RCC 7860 (cell line): ENCODE measurements around the gene LARGE1.
"Not testable (repeated sequence)": the region's sequence is repeated elsewhere in the genome, so short reads cannot be mapped to it uniquely, and the experiment has no call there.

Experiments
- DNase-seq: peaks from one replicate; pipeline ENCODE4 v3.0.0-alpha.2; 2015; ENCODE audit warnings: low spot score
- FAIRE-seq: peaks from 2 replicates; lab custom pipeline; 2012; peaks lifted over from hg19 to GRCh38; lab: Jason Lieb, UNC

The LARGE1 gene

DNA sequence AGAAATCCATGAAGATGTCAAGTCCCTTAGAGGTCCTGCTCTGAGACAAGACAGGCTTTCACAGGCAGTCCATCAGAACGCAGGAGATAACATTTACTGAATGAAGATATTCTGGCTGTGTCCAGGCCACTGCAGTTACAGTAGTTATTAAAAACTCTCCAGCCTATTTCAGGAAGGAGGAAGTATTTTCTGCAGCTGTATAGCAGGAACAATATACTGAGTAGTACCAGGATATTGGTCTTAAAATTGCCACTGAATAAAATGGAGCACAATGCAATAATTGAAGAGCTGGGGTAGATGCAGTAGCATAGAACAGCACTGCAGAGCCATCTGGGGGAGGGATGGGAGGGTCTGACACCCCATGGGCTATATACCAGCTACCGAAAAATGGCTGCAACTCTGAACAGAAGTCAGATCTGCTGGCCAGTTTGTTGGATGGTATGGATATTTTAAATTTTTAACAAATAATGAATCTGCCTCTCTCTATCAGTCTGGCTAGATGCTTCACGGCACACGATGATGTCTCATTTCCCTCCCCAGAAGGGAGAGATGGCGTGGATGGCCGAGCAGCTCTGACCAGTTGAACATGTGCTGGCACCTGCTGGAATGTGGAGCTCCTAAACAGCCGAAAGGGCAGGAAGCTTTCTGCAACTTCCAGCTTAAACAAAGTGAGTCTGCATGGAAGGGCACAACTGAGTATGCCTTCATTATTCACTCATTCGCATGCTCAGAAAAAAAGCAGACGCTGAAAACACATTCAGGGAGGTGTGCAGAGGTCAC lies 520.0 kb downstream of the LARGE1 start:
- FAIRE-seq = peak; percentile 32
- peak; percentile 56 for DNase-seq

DNA sequence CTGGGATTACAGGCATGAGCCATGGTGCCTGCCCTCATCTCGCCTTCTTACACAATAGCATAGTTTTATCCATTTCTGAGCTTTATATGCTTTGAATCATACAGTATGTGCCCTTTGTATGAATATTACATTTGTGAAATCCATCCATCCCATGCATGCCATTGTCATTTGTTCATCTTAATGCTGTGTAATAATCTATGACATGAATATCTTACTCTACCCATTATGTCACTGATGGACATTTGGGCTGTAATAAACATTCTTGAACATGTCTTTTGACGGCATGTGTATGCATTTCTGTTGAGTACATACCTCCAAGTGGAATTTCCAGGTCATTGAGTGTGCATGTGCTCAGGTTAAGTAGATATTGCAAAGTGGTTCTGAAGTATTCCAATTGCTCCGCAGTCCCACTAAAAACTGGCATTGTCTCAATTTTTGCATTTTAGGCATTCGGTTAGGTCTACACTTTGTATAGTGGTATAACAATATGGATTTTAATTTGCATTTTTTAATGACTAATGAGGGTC lies 522.8 kb downstream of the LARGE1 start:
- FAIRE-seq = no peak
- no peak for DNase-seq

- FAIRE-seq (no peak), DNase-seq (no peak)
Measured at GRCh38 chr22:33393432-33393831, 526.8 kb downstream of the LARGE1 start.

DNA sequence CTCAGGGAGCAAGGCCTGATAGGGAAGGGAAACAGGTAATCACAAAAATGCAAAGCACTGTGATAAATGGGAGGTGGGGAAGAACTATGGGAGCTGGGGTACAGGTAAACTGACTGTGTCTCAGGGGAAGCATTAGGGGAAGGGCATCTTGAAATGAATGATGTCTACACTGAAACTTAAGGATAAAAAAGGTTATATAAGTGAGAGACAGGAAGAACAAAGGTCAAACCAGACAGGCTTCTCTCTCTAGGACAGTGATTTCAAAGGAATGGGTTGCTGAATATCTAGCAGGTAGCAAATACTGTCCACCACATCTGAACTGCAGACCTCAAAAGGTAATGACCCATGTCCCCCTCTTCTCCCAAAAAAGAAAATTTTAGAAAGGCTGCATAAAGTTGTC lies 529.0 kb downstream of the LARGE1 start:
- DNase-seq (no peak), FAIRE-seq (no peak)

DNA sequence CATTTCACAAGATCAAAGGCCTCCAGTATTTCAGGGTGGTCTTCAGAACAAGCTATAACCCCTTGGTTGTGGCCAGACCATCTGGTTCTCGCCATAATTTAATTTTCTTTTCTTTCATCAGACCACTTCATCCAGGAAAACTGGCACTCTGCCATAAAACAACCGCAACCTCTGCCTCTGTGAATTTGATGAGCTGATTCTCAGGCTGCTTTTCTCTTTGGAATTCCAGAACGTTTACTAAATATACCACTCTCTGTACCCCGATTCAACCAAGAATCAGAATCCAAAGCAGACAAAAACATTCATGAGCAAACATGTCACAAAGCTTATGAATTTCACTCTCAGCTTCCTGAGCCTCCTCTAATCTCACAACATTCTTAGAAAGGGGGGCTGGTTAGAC lies 530.3 kb downstream of the LARGE1 start:
- FAIRE-seq = no peak
- no peak for DNase-seq

DNA sequence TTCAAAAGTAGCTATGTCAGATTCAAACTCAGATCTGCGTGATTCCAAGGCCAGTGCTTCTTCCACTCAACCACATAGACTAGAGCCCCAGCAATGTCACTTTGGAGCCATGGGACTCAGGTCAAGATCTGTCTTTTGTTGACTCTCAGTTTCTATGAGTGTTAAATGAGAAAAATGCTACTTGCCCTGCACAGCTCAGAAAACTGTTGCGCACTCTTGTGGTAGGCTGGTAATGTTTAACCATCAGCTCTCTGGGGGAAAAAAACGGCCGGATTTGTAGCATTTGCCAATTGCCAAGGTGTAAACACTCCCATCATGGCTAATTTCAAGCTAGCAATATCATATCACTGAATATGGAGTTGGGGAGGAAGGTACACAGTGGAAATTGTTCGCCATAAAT lies 534.0 kb downstream of the LARGE1 start:
- DNase-seq (no peak), FAIRE-seq (no peak)

- FAIRE-seq (no peak), DNase-seq (no peak)
Measured at GRCh38 chr22:33385611-33386010, 534.7 kb downstream of the LARGE1 start.

GRCh38 chr22:33382436-33382835 lies 537.8 kb downstream of the LARGE1 start:
- FAIRE-seq (no peak), DNase-seq (no peak)

- DNase-seq (no peak), FAIRE-seq (no peak)
Measured at GRCh38 chr22:33381531-33382406, 538.5 kb downstream of the LARGE1 start.

- DNase-seq (peak; percentile 92), FAIRE-seq (peak; percentile 97)
Measured at GRCh38 chr22:33380789-33381530, 539.3 kb downstream of the LARGE1 start.

- no peak for DNase-seq
Measured at GRCh38 chr22:33379836-33380235, 540.4 kb downstream of the LARGE1 start.

GRCh38 chr22:33372875-33373274 lies 547.4 kb downstream of the LARGE1 start:
- FAIRE-seq (no peak), DNase-seq (no peak)

More at GRCh38 chr22:33379836-33380235, 540.4 kb downstream of the LARGE1 start:
- FAIRE-seq = no peak

DNA sequence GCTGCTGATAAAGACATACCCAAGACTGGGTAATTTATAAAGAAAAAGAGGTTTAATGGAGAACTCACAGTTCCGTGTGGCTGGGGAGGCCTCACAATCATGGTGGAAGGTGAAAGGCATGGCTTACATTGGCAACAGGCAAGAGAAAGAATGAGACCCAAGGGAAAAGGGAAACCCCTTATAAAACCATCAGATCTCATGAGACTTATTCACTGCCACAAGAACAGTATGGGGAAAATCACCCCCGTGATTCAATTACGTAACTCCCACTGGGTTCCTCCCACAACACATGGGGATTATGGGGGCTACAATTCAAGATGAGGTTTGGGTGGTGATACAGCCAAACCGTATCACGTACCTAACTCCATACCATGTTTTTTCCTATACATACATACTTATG lies 557.0 kb downstream of the LARGE1 start:
- FAIRE-seq, DNase-seq: not testable (repeated sequence)

DNA sequence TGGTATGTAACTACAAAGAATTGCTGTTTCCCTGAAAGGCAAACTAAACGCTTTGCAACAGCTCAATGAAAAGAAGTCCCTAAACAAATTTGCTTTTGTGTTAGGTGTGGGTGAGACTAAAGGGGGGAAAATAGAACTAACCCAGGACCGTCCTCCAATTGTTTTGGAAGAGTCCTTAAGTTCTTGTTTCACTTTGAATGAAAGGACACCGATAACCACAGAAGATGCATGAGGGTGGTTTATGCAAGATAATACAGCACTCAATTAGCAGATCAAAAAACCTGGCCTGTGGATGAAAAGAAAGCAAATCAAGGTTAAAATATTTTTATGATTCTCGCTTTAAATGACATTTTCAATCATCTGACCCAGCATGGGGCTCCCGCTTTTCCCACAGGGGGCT lies 557.6 kb downstream of the LARGE1 start:
- no peak for FAIRE-seq
- DNase-seq = no peak

DNA sequence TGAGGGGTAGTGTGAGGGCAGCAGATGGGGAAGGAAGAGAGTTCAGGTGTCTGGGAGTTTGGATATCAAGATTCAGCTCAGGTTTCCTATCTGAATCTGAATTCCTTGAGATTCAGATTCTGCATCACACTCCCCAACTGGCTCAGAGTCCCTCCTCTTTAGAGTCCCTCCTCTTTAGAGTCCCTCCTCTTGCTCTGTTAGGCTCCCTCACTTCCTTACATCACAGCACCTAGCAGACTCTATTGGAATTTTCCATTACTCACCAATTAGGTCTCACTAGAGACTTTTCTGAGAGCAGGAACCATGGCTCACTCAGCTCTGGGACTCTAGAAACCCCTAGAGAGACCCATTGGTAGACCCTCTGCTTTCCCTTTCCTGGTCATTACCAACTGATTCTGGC lies 558.7 kb downstream of the LARGE1 start:
- no peak for FAIRE-seq

GRCh38 chr22:33357981-33358399 lies 562.3 kb downstream of the LARGE1 start:
- no peak for FAIRE-seq
- no peak for DNase-seq

More for the DNA sequence above, 558.7 kb downstream of the LARGE1 start:
- no peak for DNase-seq

GRCh38 chr22:33354928-33355327 lies 565.3 kb downstream of the LARGE1 start:
- FAIRE-seq (no peak), DNase-seq (no peak)

DNA sequence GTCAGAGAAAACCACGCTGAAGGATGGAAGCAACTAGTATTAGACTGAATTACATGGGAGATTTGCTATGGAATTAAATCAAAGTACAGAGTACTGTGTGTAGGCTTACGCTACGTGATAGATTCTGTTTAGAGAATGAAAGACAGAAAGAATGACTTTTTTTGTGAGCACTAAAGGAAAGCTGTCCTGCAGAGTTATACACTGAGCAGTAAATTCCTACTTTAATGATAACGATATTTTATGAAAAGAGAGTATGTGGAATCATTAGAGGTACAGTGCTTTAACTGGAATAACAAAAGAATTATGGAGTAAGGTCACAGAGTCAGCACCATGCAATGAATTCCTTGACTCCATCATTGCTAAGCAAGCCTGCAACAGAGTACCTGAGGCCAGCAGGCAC lies 566.8 kb downstream of the LARGE1 start:
- no peak for DNase-seq
- no peak for FAIRE-seq

DNA sequence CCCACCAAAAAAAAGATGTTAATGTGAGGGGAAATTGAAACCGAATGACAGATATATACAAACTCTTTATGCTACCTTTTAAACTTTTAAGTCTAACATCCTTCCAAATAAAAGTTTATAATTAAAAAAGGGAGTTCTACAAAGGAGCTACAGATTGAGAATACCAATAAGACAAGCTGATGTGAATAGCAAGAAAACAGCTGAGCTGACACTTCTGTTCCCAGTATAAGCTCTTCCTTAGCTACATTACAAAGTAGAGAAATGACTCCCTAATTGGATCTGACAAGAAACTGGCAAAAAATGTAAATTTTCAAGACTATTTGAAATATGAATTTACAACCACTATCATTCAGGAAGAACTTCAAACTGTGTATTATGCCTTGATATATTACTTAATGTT lies 567.5 kb downstream of the LARGE1 start:
- no peak for FAIRE-seq
- no peak for DNase-seq

GRCh38 chr22:33350961-33351360 lies 569.3 kb downstream of the LARGE1 start:
- peak; percentile 4 for FAIRE-seq
- DNase-seq = peak; percentile 53

DNA sequence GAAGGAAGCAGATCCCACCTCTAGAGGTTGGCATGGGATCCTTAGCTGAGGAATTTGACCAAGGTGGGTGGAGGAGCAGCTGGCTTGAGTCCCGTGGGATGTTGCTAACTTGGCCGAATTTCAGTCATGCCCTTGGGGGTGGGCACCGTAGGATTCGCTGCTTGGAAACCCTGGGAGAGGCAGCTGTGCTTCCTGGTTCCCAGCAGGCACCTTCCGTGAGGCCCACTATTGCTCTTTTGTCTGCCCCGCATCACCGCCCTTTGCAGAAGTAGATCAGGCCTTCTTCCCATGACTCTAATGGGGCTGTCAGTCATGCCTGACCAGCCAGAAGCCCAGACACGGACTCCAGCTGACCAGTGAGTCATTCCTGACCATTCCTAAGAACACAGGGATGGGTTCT lies 569.8 kb downstream of the LARGE1 start:
- FAIRE-seq = peak; percentile 94

More for the DNA sequence above, 569.8 kb downstream of the LARGE1 start:
- DNase-seq = peak; percentile 90
